Breast epithelium (tissue), 3 donors: ENCODE data around the gene ARHGAP21.

ENCODE experiments used
- CTCF ChIP-seq, 3 donors: fragments of 450-650 bp; IDR thresholded peaks; one replicate each; pipeline ENCODE4 v1.5.1; 2016 to 2017; ENCODE audit warnings: antibody characterized with exemption in 3 of 3, mild to moderate bottlenecking in 3 of 3, moderate library complexity in 3 of 3
- POLR2A ChIP-seq: fragments of 450-650 bp; IDR thresholded peaks from one replicate; pipeline ENCODE4 v1.6.1; 2016; ENCODE audit warnings: antibody characterized with exemption, mild to moderate bottlenecking, moderate library complexity

DNA sequence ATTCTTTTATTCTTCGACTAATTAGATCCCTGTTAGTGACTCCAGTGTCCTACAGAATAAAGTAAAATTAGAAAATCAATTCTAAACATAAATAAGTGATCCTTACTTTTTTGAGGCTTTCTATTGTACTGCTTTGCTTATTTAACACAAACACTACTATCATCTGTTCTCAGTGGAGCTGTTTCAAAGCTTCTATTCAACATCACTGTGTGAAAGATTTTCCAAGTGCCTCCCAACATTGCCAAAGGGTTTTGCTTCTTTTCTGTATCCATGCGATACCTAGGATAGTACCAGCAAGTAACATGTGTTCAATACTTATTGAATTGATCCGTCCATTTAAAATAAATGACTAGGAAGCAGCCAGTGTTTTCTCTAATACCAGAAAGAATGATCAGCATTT lies 125.7 kb downstream of the ARHGAP21 start:
- TF ChIP-seq CTCF (IDR thresholded peaks at IDR 0.05) (no peak), POLR2A (no peak)
